Stimulated activated CD4-positive, alpha-beta T cell treated with anti-CD3 and anti-CD28 coated beads, Interleukin-2, amount 100 ng/mL, for 24 hours (primary cell): ENCODE measurements around the gene CARD11.

Experiments
- DNase-seq, 2 donors: peaks; one replicate each; pipeline ENCODE4 v3.0.0-alpha.2; 2020

CARD11 gene

DNA sequence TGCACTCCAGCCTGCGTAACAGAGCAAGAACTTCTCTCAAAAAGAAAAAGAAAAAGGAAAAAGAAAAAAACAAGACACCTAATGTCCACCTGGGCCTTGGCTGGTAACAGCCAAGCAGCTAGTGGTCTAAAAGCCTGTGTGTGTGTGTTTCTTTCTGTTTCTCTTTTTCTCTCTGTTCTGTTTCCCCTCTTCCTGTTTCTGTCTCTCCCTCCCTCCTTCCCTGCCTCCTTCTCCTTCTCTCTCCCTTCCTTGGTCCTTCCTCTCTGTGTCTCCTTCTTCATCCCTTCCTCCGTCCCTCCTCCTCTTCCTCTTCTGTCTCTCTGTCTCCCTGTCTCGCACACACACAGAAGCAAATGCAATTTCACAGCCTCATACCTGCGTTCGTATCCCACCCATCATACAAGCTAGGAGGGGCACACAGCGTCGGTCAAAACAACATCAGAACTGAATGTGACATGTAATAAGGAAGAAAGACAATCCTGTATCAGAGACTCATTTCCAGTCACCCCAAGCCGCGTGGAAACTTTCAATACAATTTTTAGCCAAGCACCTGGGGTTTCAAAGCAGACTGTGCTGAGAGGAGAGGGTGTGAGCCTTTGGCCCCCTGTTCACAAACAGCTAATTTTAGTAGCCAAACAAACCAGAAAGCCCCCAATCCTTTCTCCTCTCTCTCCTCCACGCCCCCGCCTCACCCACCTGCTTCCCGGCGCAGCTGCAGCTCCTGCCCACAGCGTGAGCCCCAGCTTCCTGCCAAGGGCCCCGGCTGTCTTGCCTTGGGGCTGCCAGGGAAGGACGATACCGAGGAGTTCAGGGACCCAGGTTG, 149.3 kb downstream of the CARD11 start:
- DNase-seq = peak; percentile 49 to 73

- DNase-seq = no peak
Measured at GRCh38 chr7:2893411-2893861, 150.2 kb downstream of the CARD11 start.

DNA sequence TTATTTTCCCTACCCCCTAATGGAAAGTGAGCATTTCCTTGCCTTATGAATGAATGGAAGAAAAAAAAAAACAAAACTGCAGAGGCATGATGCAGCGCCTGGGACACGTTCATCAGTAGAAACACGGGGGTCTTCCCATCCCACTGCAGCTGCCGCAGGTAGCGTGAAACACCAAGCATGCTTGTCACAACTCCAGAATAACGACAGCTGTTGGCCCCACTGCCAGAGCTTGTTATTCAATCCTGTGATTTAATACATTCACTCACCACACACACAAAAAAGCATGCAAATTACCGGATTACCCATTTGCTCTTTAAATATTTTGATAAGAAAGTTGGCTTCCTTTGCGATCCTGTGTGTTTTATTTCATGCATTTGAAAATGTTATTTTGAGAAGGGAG, 151.1 kb downstream of the CARD11 start:
- no peak for DNase-seq

DNA sequence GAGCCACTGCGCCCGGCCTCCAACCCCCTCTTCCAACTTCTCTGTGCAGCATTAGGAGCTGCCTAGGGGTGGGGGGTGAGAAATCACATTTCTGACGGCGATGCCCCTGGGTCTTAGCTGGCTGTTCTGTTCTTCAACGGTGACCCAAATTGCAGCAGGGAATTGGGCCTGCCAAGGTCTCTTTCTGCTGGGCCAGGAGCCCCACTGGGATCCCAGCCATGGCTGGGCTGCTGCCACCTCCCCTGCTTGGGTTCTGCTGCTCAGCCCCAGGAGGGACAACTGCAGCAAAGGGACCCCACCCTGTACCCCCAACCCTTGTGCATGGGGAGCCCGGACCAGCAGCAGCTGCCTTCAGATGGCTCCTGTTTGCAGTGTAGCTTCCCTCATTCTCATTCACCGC, 155.9 kb downstream of the CARD11 start:
- DNase-seq = no peak

- peak; percentile 54 to 68 for DNase-seq
Measured at GRCh38 chr7:2886900-2887299, 156.8 kb downstream of the CARD11 start.

DNA sequence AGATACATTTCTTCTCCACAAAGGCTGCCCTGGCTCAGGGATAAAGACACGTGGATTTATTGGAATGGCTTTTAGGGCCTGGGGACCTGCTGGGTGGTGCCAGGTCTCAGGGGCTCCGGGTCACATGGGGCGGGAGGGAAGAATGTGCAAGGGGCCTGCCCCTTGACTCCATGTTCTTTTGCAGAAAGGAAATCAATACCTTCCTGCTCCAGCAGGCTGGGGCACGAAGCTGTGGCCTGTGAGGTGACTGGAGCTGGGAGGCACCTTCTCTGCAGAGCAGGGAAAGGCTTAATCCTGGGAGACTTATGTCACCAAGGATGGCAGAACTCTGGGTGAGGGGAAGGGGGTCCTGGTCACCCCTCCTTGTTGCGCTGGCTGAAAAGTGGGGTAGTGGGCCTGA, 157.3 kb downstream of the CARD11 start:
- DNase-seq = no peak

DNA sequence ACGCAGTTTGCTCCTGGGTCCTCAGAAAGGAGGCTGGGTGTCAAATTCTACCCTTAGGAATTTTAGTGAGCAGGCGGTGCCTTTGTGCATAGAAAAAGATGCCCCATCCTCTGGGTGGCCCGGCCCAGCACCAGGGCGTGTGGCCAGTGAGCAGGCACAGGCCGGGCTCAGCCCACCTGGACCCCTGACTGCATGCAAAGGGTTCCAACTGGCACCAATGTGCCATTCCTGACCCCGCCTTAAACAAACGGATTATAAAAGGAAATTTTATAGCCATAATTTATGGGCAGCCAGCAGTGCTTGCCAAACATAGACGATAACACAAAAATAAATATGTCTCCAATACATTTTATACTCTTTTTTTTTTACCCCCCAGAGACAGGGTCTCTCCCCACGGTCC, 159.5 kb downstream of the CARD11 start:
- DNase-seq = no peak

DNA sequence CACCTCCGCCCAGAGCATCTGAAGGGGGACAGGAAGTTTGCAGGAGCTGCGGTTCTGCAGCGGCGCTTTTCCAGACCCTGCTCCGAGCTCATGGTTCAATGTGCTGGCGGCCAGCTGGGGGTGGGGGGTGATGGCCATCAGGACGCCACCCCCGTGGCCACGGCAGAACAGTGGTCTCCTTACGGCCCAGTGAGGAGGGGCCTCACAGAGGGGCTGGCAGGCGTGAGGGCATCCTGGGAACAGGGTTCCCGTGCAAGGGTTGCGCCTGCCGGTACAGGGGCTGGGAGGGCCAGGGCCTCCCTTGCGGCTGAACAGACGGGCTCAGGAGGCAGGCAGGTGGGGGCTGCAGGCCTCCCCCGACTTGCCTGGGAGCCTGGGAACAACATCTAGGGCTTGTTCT, 160.6 kb downstream of the CARD11 start:
- DNase-seq = no peak

DNA sequence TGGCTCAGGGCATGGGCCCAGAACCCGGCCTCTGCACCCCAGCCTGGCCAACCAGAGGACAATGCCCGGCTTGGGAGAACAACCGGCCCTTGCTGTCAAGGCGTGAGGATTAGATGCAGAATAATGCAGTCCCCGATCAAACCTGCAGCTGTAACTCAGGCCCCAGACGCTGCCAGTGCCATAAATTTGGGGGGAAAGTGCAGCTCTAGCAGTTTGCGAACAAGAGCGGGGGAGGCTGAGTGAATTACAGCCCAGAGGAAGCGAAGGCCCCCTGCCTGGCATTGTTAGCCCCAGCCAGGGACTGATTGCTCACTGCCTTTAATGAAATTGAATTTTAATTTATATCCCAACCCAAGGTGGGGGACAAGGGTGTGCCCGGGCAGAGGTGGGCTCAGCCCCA, 161.6 kb downstream of the CARD11 start:
- no peak for DNase-seq

DNA sequence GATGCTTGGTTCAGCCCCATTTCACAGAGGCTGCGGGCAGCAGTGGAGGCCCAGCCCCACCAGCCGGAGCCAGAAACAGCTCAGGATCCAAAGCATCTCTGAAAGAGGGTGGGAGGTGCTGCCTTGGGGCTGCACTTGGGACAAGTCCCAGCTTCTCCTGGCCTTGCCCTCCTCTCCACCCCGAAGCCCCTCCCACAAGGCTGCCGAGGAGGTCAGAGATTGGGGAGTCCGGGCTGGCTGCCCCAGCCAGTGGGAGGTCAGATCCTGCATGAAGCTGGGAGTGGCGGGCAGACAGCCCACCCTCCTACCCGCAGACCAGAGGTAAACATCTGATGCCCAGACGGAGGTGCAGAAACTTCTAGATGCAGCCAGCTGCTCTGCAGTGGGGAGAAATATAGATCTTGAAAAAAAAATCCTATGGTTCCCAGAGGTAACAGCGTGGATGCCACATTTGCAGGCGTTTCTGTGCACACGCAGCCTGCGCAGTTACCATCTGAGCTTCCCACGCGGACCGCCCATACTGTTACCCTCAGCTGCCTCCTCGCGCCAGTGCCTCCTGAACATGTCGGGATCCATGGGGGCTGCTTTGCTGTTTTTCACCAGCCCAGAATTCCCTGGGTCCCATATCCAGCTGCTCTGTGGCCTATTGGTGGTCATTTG, 162.7 kb downstream of the CARD11 start:
- no peak for DNase-seq

DNA sequence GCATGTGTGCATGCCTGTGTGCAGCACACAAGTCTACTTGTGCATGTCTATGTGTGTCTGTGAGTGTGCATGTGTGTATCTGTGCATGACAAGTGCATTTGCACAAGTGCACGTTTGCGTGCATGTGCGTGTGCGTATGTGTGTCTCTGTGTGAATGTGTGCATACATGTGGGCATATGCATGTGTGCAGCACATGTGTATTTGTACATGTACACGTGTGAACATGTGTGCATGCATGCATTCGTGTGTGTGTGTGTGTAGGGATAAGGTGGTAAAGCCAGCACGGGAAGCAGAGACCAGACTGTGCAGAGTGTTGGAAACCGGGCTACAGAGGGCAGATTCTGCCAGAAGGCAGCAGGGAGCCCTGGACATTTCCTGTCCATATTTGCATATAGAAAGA, 163.6 kb downstream of the CARD11 start:
- DNase-seq = no peak

DNA sequence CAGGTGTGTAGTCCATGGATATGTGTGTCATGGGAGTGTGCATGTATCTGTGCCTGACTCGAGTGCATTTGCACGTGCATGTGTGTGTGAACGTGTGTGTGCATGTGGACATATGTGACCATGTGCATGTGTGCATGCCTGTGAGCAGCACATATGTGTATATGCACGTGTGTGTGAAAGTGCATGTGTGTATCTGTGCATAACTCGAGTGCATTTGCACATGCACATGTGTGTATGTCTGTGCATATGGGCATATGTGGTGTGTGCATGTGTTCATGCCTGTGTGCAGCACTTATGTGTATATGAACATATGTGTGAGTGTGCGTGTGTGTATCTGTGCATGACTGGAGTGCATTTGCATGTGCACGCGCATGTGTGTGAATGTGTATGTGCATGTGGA, 164.3 kb downstream of the CARD11 start:
- no peak for DNase-seq

- no peak for DNase-seq
Measured at GRCh38 chr7:2878306-2878705, 165.4 kb downstream of the CARD11 start.

DNA sequence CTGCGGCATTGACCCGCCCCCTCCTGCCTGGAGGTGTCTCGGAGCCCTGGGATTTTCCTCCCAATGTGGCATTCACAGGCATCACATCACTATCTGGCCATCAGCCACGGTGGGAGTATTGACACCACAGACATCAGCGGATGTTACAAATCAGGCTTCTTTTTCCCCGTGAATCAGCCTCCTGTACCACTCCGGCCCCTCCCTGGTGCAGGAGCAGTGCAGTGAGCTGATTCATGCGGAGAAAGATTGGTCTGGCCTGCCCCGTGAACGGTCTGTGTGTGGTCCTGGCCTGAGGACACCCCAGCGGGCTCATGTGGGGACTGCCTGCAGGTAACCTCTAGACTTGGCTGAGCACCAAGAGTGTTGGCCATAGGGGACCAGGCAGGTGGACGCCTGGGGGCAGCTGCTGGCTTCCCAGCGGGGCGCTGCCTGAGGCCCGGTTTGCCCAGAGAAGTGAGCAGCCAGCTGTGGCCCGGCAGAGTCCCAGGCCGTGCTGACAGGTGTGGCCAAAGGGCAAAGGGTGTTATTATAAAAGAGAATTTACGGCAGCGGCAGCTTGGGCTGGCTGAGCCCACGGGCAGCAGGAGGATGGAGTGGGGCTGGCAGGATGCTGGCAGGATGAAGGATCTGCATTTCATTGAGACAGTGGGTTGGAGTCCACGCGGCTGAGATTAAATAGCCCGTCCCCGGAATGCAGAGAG, 167.5 kb downstream of the CARD11 start:
- no peak for DNase-seq

DNA sequence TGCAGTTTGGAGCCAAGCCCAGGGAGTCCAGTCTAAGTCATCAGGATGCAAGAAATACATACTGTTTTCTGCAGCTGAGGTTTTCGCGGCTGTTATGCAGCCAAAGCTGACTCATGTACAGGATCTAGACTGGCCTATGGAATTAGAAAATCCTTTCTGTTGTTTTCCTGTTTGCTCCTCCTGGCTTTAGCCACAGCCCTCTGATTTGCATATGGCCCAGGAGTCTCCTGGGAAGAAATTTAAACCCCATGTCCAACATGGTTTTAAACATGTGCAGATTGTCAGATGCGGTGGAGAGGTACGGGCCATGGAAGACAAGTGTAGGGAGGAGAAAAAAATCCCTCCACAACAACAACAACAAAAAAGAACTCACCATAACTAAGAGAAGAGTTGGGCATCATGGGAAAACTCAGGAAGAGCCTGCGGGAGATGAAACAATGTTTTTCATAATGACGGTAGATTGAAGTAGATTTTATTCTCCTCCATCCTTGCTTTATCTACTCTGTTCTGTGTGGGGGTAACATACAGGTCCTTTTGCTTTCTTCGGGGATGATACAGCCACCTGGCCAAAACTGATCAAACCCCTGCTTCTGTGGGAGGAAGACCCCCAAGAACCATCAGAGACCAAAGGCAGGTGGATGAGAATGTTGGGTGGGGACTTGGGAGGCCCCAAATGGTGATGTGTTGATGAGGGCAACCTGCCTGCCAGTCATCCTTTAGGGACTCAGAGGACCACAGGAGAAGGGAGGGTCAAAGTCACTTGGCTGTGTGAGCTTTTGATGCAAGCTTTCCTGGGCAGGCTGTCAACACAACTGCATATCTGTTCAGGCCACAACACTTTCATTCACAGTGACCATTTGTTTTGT, 169.7 kb downstream of the CARD11 start:
- DNase-seq = no peak

DNA sequence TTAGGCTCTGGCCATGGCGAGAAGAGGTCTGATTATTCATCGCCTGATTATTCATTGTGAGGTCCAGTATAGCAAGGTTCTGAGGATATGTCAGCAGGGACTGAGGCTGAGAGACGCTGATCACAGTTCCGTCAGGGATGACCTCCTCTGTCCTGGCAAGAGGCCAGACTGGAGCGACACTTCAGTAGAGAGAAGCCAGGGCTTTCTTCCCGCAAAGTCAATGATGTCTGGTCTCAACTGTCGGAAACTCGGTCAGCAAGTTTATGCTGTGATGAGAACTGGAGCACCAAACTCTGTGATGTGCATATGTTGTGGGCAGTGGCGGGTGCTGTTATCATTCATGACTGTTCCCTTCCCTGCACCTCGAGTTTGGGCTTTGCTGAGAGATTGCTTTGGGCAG, 170.5 kb downstream of the CARD11 start:
- no peak for DNase-seq

DNA sequence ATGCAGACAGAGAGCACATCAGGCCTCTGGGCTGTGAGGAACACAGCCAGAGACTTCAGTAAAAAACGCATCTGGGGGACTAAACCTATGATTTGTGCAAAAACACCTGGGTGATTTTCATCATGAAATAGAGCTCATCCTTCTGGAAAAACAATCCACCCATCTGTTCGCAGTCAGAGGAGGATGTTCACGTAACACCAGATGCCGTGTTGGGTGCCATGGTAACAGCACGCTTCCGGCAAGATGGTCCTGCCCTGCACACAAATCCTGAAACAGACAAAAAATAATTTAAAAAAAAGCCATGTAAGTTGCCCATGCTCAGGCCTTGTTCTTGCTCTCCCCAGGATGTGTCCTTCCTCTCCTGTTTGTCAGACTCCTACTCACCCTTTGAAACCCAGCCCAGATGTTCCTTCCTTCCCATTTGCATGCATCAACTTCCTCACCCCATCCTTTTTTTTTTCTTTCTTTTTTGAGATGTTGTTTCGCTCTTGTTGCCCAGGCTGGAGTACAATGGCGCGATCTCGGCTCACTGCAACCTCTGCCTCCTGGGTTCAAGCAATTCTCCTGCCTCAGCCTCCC, 171.3 kb downstream of the CARD11 start:
- no peak for DNase-seq

GRCh38 chr7:2870471-2870931, 173.2 kb downstream of the CARD11 start:
- DNase-seq = peak; percentile 50 to 66

GRCh38 chr7:2869981-2870380, 173.7 kb downstream of the CARD11 start:
- no peak for DNase-seq

- no peak for DNase-seq
Measured at GRCh38 chr7:2866601-2867000, 177.1 kb downstream of the CARD11 start.

DNA sequence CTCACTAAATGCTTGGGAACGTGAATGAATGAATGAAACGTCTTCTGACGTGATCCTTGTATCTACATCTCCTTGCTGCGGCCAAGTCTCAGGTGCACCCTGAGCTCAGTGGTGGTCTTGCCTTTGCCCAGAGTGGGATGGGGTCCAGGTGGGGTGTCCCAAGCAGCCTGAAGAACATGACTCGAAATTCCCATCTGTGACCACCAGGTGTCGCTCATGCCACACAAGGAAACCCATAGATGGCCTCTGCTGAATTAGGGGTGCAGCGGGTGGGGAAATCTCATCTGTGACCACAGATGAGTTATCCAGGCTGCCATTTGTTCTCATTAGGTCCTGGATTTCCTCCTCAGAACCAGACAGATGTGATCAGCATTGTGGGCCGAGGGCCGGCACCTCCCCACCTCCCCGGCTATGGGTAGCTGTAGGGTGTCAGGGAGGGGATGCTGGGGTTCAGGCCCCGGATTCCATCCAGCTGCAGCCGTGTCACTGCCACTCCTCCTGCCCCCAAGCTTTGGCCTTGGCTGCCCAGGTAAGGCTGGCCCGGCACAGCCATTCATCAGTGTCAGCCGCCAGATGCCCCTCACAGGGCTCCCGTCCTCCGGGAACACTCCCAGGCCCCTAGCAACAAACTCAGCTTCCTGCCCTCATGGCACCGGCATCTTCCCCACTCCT, 178.5 kb downstream of the CARD11 start:
- DNase-seq = peak; percentile 81 to 82
